Panc1 (cell line): ENCODE data around the gene RAP1B. TPM values are rescaled to one million over a fixed set of nuclear protein-coding genes. Genes with fewer than 3 reads are reported as not detected.

Experiments
- ATAC-seq: fragments of 200-7000 bp; cut with Tn5 transposase; 2 replicates; pipeline ENCODE4 v1.9.1; 2020; ENCODE audit warnings: mild to moderate bottlenecking, moderate library complexity
- BruUV-seq: library from RNA; stranded (reverse); fragments of 400-500 nt; replicated peaks from 2 replicates; lab custom pipeline; 2021; lab: Mats Ljungman, UMichigan
- CTCF ChIA-PET: fragments of 300-600 bp; sonication (Branson Sonifier 250); formaldehyde crosslinking; loops from one replicate; lab custom pipeline; 2022; ENCODE audit warnings: antibody characterized with exemption; lab: Charles Lee
- POLR2A ChIA-PET: fragments of 300-600 bp; sonication (Branson Sonifier 250); formaldehyde crosslinking; loops from one replicate; lab custom pipeline; 2022; ENCODE audit warnings: antibody characterized with exemption; lab: Charles Lee
- DNase-seq: peaks from one replicate; pipeline ENCODE4 v3.0.0-alpha.2; 2010; ENCODE audit warnings: low read depth, low spot score
- H3K27ac ChIP-seq: 2 replicates; pipeline ENCODE4 v1.5.1; 2011; ENCODE audit warnings: mild to moderate bottlenecking, low read length, inconsistent platforms
- H3K27me3 ChIP-seq: fragments of 200-500 bp; sonication (Bioruptor generic); 2 replicates; pipeline ENCODE4 v1.6.0; 2014; ENCODE audit warnings: low read length, inconsistent platforms; ENCODE audit not compliant: control insufficient read depth, insufficient read depth
- H3K36me3 ChIP-seq: fragments of 200-500 bp; sonication (Bioruptor generic); 2 replicates; pipeline ENCODE4 v1.5.1; 2014; ENCODE audit warnings: inconsistent platforms, mild to moderate bottlenecking, low read length, moderate library complexity; ENCODE audit not compliant: control insufficient read depth, insufficient read depth
- H3K4me1 ChIP-seq: 2 replicates; pipeline ENCODE4 v1.5.1; 2011; ENCODE audit warnings: inconsistent platforms, mild to moderate bottlenecking, low read length, moderate library complexity; ENCODE audit not compliant: control insufficient read depth, insufficient read depth
- H3K4me3 ChIP-seq, 2 experiments: 2 replicates each; pipeline ENCODE4 v1.5.1; 2011 to 2012; ENCODE audit warnings: low read depth in 2 of 2, low read length in 2 of 2, mild to moderate bottlenecking in 2 of 2, inconsistent platforms in 1 of 2, moderate library complexity in 1 of 2
- H3K9me3 ChIP-seq: fragments of 200-500 bp; sonication (Bioruptor generic); 2 replicates; pipeline ENCODE4 v1.5.1; 2014; ENCODE audit warnings: low read depth, mild to moderate bottlenecking, inconsistent platforms, low read length, moderate library complexity; ENCODE audit not compliant: control insufficient read depth, insufficient read depth
- CTCF ChIP-seq: fragments of 450-650 bp; IDR thresholded peaks from 2 replicates; pipeline ENCODE4 v1.5.1; 2017; ENCODE audit warnings: mild to moderate bottlenecking
- POLR2AphosphoS5 ChIP-seq: IDR thresholded peaks from 2 replicates; pipeline ENCODE4 v1.6.1; 2012; ENCODE audit warnings: mild to moderate bottlenecking, low read depth, low read length, moderate library complexity
- REST ChIP-seq, 2 experiments: IDR thresholded peaks; 2 replicates each; pipeline ENCODE4 v1.6.1; 2011 to 2012; ENCODE audit warnings: low read depth in 2 of 2, control low read depth in 1 of 2, low read length in 1 of 2, mild to moderate bottlenecking in 1 of 2, moderate library complexity in 1 of 2; ENCODE audit not compliant: insufficient read depth in 1 of 2
- SIN3A ChIP-seq: IDR thresholded peaks from 2 replicates; pipeline ENCODE4 v1.6.1; 2012; ENCODE audit warnings: low read depth, mild to moderate bottlenecking, low read length, moderate library complexity, borderline replicate concordance; ENCODE audit not compliant: insufficient read depth
- TCF7L2 ChIP-seq: IDR thresholded peaks from 2 replicates; pipeline ENCODE4 v1.6.1; 2011; ENCODE audit warnings: mild to moderate bottlenecking, low read depth, low read length, inconsistent platforms
- in situ Hi-C: cut with HindIII; loops from 2 replicates; pipeline ENCODE4 v1.10.0; 2016; ENCODE audit warnings: low sequenced_read_pairs, low pct_unique_long_range_greater_than_20kb
- intact Hi-C: fragments of 100-400 bp; cut with micrococcal nuclease; formaldehyde crosslinking; loops from one replicate; pipeline ENCODE4 v1.10.0; 2022; ENCODE audit not compliant: unreplicated experiment
- total RNA-seq: library from RNA; stranded (reverse); gene quantifications from one replicate; pipeline ENCODE4 v1.2.1, GENCODE V29; 2021; ENCODE audit not compliant: unreplicated experiment

RAP1B gene
- total RNA-seq, 1 experiment from 2014 or later, result 328 TPM

- no TSS peak for BruUV-seq
These were observed 24.7 kb upstream of the RAP1B start for GRCh38 chr12:68585966-68586365.

GRCh38 chr12:68587448-68587873, 23.2 kb upstream of the RAP1B start:
- in situ Hi-C loops, result no loop called here
- POLR2A ChIA-PET, result interaction anchor here (0.9 kb wide), 1 partner anchor 30 kb away, joined by 7 read pairs; no protein-coding TSS in a partner anchor
- intact Hi-C loops, result no loop called here

More at GRCh38 chr12:68585966-68586365, 24.7 kb upstream of the RAP1B start:
- TF ChIP-seq REST (IDR thresholded peaks at IDR 0.05; ENCODE audit: insufficient read depth in 1 of 2, low read depth in 2 of 2, low read length in 1 of 2), result no peak
- intact Hi-C loops (no loop called here), in situ Hi-C loops (no loop called here)
- no peak for DNase-seq
- POLR2A ChIA-PET, result interaction anchor here (0.6 to 1.3 kb wide), 2 partner anchors 22 to 353 kb away, joined by 4 to 5 read pairs; no protein-coding TSS in a partner anchor
- Histone ChIP-seq H3K9me3 (no peaks in the 10 kb centered on the region), H3K36me3 (no peaks in the 10 kb centered on the region), H3K4me3 (no peak overlapping the region), H3K27ac (no peak overlapping the region; the same call in 1 of the 2 replicates), H3K27me3 (no peaks in the 10 kb centered on the region), H3K4me1 (peaks cover 11% of the 10 kb centered on the region)
- ATAC-seq, result no peak
- CTCF ChIA-PET, result no interaction called here

More at GRCh38 chr12:68587448-68587873, 23.2 kb upstream of the RAP1B start:
- Histone ChIP-seq H3K4me1 (peaks cover 11% of the 10 kb centered on the region), H3K27me3 (no peaks in the 10 kb centered on the region), H3K9me3 (no peaks in the 10 kb centered on the region), H3K27ac (peak overlapping the region; percentile 57; the same call in 1 of the 2 replicates), H3K36me3 (no peaks in the 10 kb centered on the region), H3K4me3 (no peak overlapping the region)
- no peak for DNase-seq
- ATAC-seq, result peak; percentile 54; the same call in 1 of the 2 replicates
- BruUV-seq, result no TSS peak
- TF ChIP-seq SIN3A, result no peak
- TF ChIP-seq CTCF, result no peak
- no peak for TF ChIP-seq REST (IDR thresholded peaks at IDR 0.05; ENCODE audit: insufficient read depth in 1 of 2, low read depth in 2 of 2, low read length in 1 of 2)
- TF ChIP-seq TCF7L2, result no peak
- no peak for TF ChIP-seq POLR2AphosphoS5
- CTCF ChIA-PET, result no interaction called here
